GM19099 (cell line): ENCODE data around the gene NBPF11.
"Not testable (repeated sequence)": the region's sequence is repeated elsewhere in the genome, so short reads cannot be mapped to it uniquely, and the experiment has no call there.

Experiments used
- POLR2A ChIP-seq: IDR thresholded peaks from 3 replicates; pipeline ENCODE4 v1.6.1; 2011; ENCODE audit warnings: low read depth; ENCODE audit not compliant: insufficient read length; ENCODE audit errors: extremely low read depth

The NBPF11 gene, protein sequence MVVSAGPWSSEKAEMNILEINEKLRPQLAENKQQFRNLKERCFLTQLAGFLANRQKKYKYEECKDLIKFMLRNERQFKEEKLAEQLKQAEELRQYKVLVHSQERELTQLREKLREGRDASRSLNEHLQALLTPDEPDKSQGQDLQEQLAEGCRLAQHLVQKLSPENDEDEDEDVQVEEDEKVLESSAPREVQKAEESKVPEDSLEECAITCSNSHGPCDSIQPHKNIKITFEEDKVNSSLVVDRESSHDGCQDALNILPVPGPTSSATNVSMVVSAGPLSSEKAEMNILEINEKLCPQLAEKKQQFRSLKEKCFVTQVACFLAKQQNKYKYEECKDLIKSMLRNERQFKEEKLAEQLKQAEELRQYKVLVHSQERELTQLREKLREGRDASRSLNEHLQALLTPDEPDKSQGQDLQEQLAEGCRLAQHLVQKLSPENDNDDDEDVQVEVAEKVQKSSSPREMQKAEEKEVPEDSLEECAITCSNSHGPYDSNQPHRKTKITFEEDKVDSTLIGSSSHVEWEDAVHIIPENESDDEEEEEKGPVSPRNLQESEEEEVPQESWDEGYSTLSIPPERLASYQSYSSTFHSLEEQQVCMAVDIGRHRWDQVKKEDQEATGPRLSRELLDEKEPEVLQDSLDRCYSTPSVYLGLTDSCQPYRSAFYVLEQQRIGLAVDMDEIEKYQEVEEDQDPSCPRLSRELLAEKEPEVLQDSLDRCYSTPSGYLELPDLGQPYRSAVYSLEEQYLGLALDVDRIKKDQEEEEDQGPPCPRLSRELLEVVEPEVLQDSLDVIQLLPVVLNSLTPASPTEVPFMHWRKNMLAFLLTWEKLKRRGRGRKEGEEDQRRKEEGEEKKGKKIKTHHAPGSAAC

DNA sequence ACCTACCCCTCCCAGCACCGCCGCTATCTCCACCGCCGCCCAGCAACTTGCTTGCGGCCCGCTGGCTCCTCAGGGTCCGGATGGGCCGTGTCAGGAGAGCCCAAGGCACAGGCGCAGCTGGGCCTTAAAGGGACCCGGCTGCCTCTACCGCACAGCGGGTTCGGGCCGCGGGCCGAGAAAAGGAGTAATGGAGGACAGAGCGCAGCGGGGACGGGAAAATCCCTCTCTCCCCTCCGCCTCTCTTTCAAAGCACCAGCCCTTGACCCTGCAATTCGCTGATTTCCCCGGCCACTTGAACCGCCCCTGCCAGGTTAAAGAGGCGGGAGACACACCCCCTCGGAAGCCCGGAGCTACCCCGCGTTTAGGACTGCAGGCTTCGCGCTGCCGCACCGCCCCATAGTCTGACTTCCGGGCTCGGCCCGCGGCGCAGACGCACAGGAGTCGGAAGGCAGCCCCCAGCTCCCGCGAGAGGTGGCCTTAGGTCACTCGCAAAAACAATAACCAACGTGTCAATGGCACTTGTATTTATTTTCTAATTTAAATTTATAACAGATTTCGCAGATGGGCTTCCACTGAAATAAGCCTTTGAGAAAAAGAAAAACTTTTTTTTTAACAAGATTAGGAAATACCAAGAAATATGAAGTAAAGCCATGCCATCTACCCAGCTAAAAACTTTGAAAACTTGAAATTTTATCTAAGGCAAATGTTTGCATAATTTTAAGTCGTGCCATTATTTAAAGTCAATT, at the start of gene NBPF11:
Gene NBPF11, minus strand, starts transcription at position 371 of the 746 bp plus-strand sequence. CDS start 25,278 bp downstream, outside the sequence.
- TF ChIP-seq POLR2A, result not testable (repeated sequence)

- TF ChIP-seq POLR2A, result no peak
Measured at GRCh38 chr1:148166558-148167492, 14.7 kb upstream of the NBPF11 start.

DNA sequence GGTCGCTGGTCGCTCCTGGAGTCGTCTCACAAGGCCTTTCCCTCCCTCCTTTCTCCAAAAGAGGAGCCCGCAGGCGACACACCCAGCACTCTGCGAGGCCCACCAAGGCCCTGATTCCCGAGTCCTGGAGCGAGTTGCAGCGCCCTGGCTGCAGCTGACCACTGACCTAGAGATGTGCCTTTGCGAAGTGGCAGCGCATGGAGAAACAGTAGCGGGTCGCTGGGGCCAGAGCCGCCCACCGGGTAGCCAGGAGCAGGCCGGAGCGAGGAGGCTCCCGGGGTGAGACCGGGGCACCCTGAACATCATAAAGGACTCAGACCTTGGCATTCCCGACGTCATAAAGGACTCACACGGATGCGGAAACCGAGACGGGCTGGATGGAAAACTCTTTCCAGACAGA, 10.3 kb upstream of the NBPF11 start:
- TF ChIP-seq POLR2A, result no peak

- TF ChIP-seq POLR2A, result no peak
Measured at GRCh38 chr1:148161053-148161901, 9.2 kb upstream of the NBPF11 start.

DNA sequence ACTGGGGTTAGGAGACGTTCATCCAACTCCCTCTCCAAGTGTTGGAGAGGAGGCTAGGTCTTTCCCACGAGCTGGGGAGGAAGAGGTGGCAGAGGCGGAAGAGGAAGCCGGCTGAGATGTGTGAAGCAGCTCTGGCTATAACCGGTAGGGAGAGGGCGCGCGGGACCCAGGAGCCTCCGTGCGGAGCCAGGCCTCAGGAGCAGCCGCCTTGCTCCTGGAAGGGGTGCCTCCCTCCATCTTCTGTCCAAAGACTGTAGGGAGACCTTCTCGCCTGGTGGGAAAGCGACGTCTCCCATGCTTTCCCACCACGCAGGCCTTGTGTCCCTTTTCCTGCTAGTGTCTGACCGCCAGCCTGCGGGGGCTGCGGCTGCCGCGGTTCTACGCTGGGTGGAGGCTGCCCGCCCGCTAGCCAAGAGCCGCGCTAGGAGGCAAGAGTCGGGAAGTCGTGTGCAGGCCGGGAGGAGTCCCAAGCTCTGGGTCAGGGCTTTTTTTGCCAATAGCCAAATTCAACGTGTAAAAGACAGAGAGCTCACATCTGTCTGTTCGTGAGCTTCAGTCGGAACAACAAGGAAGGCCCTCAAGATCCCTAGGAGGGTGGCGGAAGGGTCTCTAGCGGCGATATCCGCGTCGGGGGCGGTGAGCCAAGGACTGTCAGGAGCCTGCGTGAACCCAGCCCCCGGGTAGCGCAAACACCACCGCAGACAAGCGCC, 8.4 kb upstream of the NBPF11 start:
- no peak for TF ChIP-seq POLR2A

DNA sequence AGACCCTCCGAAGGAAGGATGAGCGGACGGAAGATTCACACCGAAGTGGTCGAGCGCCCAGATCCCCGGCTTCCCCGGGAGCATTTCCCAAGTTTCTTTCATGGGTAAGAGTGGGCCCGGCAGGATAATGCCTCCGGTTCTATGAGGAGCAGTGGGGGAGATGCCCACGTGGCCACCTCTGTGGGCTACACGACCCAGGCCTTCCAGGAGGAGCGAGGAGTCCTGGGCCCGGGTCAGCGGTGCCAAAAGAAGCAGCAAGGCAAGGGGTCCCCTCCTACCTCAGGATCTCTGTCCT, 7.9 kb upstream of the NBPF11 start:
- no peak for TF ChIP-seq POLR2A

DNA sequence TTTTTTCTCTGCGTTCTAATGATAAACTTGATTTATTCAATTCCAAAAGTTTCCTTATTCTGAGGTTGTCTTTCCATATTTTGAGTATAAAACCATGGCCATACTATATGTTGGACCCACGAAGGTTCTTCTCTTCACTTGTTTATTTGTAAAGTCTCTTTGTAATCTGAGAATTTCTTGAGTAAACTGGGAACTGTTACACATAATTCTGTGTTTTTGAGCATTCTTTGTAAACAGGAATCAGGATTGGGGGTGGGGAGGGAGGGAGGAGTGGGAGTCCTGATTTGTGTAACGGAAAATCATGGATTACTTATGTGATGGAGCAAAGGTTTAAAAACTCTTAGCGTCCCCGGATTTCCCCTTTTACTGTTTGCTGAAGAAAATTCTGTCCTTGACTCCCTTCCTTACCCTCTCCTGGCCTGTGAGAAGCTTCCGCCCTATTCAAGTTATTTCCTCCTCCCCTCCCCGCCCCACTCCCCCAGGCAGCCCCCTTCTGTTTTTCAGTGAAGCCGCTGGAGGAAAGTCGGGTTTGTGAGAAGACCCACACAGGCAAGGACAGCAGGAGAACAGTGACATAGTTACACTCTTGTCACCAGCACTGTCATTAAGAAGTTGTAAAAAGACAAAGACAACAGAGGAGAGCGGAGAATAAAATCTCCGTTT, 6.4 kb upstream of the NBPF11 start:
- TF ChIP-seq POLR2A, result no peak
